Fibroblast of lung (primary cell): Measurements from ENCODE around the gene NAA15.

Experiments used
- CTCF ChIP-seq, 2 donors: IDR thresholded peaks in 1 of 2; conservative IDR thresholded peaks in 1 of 2; 1 replicate in 1 of 2; 2 replicates in 1 of 2; pipeline ENCODE4 v1.5.1; 2011 to 2012; ENCODE audit warnings: low read length in 2 of 2, control low read depth in 1 of 2, inconsistent platforms in 1 of 2, low read depth in 1 of 2, mild to moderate bottlenecking in 1 of 2
- EZH2 ChIP-seq: IDR thresholded peaks from 2 replicates; pipeline ENCODE4 v1.5.1; 2012; ENCODE audit warnings: low read length, control low read depth, mild to moderate bottlenecking; ENCODE audit errors: missing control alignments

GRCh38 chr4:139300431-139301112, 733 bp upstream of the NAA15 start:
- TF ChIP-seq CTCF (conservative IDR thresholded peaks at IDR 0.05 in 1 of 2, IDR thresholded peaks at IDR 0.05 in 1 of 2; ENCODE audit: low read depth in 1 of 2, low read length in 2 of 2) (no peak), EZH2 (no peak)
